Inflammatory macrophage treated with lipopolysaccharide for 4 hours (primary cell): ENCODE data around the gene CYP4F3.
"Not testable (repeated sequence)": the region's sequence is repeated elsewhere in the genome, so short reads cannot be mapped to it uniquely, and the experiment has no call there.

ENCODE experiments used
- DNase-seq: peaks from one replicate; pipeline ENCODE4 v3.0.0-alpha.2; 2020

CYP4F3 gene

GRCh38 chr19:15633082-15633835 is 7.4 kb upstream of the CYP4F3 start:
- DNase-seq, result peak; percentile 78

DNA sequence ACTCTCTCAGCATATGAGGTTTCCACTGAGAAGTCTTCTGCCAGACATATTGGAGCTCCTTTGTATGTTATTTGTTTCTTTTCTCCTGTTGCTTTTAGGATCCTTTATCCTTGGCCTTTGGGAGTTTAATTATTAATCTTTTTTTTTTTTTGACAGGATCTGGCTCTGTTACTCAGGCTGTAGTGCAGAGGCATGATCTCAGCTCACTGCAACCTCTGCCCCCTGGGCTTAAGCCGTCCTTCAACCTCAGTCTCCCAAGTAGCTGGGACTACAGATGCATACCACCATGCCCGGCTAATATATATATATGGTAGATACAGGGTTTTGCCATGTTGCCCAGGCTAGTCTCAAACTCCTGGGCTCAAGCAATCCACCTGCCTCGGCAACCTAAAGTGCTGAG is 6.6 kb upstream of the CYP4F3 start:
- no peak for DNase-seq

DNA sequence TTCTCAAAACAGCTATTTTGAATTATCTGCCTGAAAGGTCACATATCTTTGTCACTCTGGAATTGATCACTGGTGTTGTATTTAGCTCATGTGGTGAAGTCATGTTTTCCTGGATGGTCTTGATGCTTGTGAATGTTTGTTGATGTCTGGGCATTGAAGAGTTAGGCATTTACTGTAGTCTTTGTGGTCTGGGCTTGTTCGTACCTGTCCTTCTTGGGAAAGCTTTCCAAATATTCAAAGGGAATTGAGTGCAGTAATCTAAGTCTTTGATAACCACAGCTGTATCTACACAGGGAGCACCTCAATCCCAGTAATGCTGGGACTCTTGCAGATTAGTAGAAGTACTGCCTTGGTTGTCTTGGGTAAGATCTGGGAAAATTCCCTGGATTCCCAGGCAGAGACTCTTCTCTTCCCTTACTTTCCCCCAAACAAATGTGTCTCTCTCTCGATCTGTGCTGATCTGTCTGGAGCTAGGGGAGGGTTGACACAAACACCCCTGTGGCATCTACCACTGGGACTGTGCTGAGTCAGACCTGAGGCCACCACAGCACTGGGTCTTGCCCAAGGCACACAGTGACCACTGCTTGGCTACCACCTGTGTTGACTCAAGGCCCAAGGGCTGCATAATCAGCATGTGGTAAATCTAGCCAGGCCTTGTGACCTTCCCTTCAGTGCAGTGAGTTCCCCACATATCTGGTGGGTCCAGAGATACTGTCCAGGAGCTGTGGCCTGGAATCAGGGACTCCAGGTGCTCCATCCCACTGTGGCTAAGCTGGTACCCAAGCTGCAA is 5.5 kb upstream of the CYP4F3 start:
- DNase-seq, result no peak

DNA sequence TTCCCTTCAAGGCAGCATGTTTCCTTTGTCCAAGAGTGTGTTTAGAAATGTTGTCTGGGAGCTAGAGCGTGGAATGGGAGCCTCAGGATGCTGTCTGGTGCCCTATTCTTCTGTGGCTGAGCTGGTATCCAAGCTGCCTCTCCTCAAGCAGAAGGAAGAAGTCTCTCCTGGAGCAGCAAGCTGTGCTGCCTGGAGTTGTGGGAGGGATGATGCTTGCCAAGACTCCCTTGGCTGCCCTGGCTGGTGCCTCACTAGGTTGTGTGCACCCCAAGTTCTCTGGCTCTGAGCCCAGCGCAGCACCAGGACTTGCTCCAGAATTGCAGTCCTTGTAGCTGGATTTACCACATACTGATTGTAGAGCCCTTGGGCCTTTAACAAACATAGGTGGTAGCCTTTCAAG is 4.7 kb upstream of the CYP4F3 start:
- DNase-seq, result no peak

GRCh38 chr19:15639596-15639995 is 1.1 kb upstream of the CYP4F3 start:
- DNase-seq, result no peak

- no peak for DNase-seq
These were observed 354 bp downstream of the CYP4F3 start for GRCh38 chr19:15640904-15641597.

- DNase-seq, result peak; percentile 22
These were observed 1.3 kb downstream of the CYP4F3 start for GRCh38 chr19:15641901-15642491.

- DNase-seq, result no peak
These were observed 2.1 kb downstream of the CYP4F3 start for GRCh38 chr19:15642807-15643206.

GRCh38 chr19:15643387-15643786 is 2.7 kb downstream of the CYP4F3 start:
- no peak for DNase-seq

GRCh38 chr19:15644066-15644741 is 3.5 kb downstream of the CYP4F3 start:
- DNase-seq, result no peak

- no peak for DNase-seq
These were observed 4.1 kb downstream of the CYP4F3 start for GRCh38 chr19:15644816-15645215.

GRCh38 chr19:15649526-15649925 is 8.8 kb downstream of the CYP4F3 start:
- no peak for DNase-seq

DNA sequence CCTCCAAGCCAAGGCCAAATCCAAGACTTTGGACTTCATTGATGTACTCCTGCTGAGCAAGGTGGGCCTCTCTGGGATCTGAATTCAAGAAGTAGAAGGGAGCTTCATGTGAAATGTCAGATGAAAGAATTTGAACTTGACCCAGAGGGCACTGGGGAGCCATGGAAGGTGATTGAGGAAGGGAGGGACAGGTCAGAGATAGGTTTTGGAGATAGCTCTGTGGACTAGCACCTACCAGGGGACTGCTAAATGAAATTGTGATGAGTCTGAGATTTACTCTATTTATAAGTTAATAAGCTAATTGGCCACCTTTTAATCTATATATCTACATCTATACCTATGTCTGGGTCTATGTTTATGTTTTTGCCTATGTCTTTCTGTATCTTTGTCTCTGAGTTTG is 9.4 kb downstream of the CYP4F3 start:
- not testable (repeated sequence) for DNase-seq

- DNase-seq, result no peak
These were observed 11.1 kb downstream of the CYP4F3 start for GRCh38 chr19:15651791-15652190.

- DNase-seq, result no peak
These were observed 12.0 kb downstream of the CYP4F3 start for GRCh38 chr19:15652559-15653278.

GRCh38 chr19:15656467-15656866 is 15.8 kb downstream of the CYP4F3 start:
- no peak for DNase-seq

GRCh38 chr19:15663247-15663646 is 22.6 kb downstream of the CYP4F3 start:
- DNase-seq, result no peak

DNA sequence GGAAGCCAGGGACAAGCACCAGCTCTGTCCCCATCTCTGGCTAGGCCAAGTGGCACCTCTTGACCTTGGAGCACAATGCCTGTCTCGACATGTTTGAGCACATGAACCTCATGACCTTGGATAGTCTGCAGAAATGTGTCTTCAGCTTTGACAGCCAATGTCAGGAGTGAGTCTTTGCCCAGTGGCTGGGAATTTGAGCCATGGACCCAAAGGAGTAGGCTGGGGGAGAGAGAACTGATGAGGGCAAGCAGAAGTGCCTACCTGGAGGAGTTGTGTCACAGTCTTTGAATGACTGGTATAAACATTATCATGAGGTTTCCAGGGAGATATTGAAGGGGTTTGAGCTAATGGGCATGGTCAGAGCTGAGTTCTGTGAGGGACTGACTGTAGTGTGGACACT is 25.5 kb downstream of the CYP4F3 start:
- DNase-seq, result no peak

GRCh38 chr19:15666883-15667282 is 26.2 kb downstream of the CYP4F3 start:
- DNase-seq, result peak; percentile 72

GRCh38 chr19:15669440-15669839 is 28.7 kb downstream of the CYP4F3 start:
- DNase-seq, result no peak

DNA sequence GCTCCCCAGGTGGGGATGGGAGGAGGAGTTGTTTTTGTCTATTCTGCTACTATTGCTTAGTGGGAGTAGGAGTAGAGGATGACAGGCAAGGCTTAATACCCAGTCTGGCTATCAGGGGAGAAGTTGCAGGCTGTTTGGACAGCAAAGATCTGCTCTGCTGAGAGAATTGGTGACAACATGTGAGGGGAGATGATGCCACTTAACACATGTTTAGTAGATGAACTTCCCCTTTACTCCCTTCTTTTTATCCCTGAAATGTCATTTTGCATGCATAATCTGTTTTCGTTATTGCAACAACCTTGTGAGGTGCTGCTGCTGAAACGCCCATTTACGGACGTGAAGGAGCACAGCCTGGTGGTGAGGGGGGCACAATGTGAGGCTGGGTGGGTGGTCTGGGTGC is 29.2 kb downstream of the CYP4F3 start:
- peak; percentile 48 for DNase-seq

- DNase-seq, result no peak
These were observed 30.6 kb downstream of the CYP4F3 start for GRCh38 chr19:15671237-15671821.
